Tibial nerve (tissue), 4 donors: ENCODE measurements around the gene SPINK2. TPM values are rescaled to one million over a fixed set of nuclear protein-coding genes. Genes with fewer than 3 reads are reported as not detected.

Experiments
- DNase-seq, 2 donors: peaks; one replicate each; pipeline ENCODE4 v3.0.0-alpha.2; 2019; ENCODE audit warnings: low spot score in 2 of 2
- H3K27ac ChIP-seq, 4 donors: fragments of 200-600 bp; sonication (generic) in 3 of 4; one replicate each; pipeline ENCODE4 v1.5.1; 2017 to 2019; ENCODE audit warnings: mild to moderate bottlenecking in 1 of 4
- H3K27me3 ChIP-seq, 2 donors: fragments of 200-600 bp; sonication (generic) in 1 of 2; one replicate each; pipeline versions ENCODE4 v1.5.1 to v1.6.0; 2017 to 2019
- H3K36me3 ChIP-seq, 3 donors: fragments of 200-600 bp; sonication (generic); one replicate each; pipeline ENCODE4 v1.5.1; 2018 to 2019
- H3K4me1 ChIP-seq, 4 donors: fragments of 200-600 bp; sonication (generic) in 3 of 4; one replicate each; pipeline ENCODE4 v1.5.1; 2017 to 2019
- H3K4me3 ChIP-seq, 4 donors: fragments of 200-600 bp; sonication (generic) in 3 of 4; one replicate each; pipeline ENCODE4 v1.5.1; 2017 to 2019; ENCODE audit warnings: mild to moderate bottlenecking in 1 of 4, moderate library complexity in 1 of 4
- H3K9me3 ChIP-seq, 4 donors: fragments of 200-600 bp; sonication (generic) in 3 of 4; one replicate each; pipeline ENCODE4 v1.5.1; 2017 to 2019
- CTCF ChIP-seq, 5 experiments: fragments of 200-600 bp in 3 of 5; fragments of 450-650 bp in 2 of 5; sonication (generic) in 3 of 5; IDR thresholded peaks; one replicate each; pipeline ENCODE4 v1.5.1; 2016 to 2019; ENCODE audit warnings: antibody characterized with exemption in 5 of 5, mild to moderate bottlenecking in 3 of 5, moderate library complexity in 2 of 5
- EP300 ChIP-seq, 2 donors: sonication (generic); formaldehyde crosslinking; IDR thresholded peaks; one replicate each; pipeline ENCODE4 v1.6.1; 2017; ENCODE audit warnings: antibody characterized with exemption in 2 of 2, mild to moderate bottlenecking in 1 of 2
- POLR2A ChIP-seq, 2 donors: fragments of 450-650 bp; IDR thresholded peaks; one replicate each; pipeline ENCODE4 v1.6.1; 2017; ENCODE audit warnings: antibody characterized with exemption in 2 of 2, mild to moderate bottlenecking in 2 of 2, moderate library complexity in 2 of 2
- WGBS, 2 donors: methylation state at CpG; one replicate each; pipeline ENCODE4 v1.1.5; 2018; 5-methylcytosine and 5-hydroxymethylcytosine counted together
- total RNA-seq, 4 donors: library from RNA; depleted of rRNA; stranded (reverse); fragments of >200 nt; gene quantifications; one replicate each; pipeline ENCODE4 v1.1.0, GENCODE V29; 2016

Gene SPINK2
- total RNA-seq, 4 donors from 2014 or later: not detected

- no peaks in the 10 kb centered on the region for H3K36me3 ChIP-seq
- no peak for DNase-seq
Measured at GRCh38 chr4:56823933-56824600, 2.6 kb upstream of the SPINK2 start.

GRCh38 chr4:56818797-56819196 lies 2.7 kb downstream of the SPINK2 start:
- H3K27me3 ChIP-seq: peaks cover 4 to 32% of the 10 kb centered on the region in 2 donors
- no peak overlapping the region for H3K27ac ChIP-seq
- peaks cover 0 to 10% (median 7%) of the 10 kb centered on the region in 4 donors for H3K4me1 ChIP-seq
- TF ChIP-seq EP300 (IDR thresholded peaks at IDR 0.05) (no peak), POLR2A (IDR thresholded peaks at IDR 0.05) (no peak), CTCF (IDR thresholded peaks at IDR 0.05) (no peak)
- WGBS, 2 donors: 44 to 75% methylated on average over 1 of the region's 1 CpG
- H3K36me3 ChIP-seq: no peaks in the 10 kb centered on the region
- no peak overlapping the region for H3K4me3 ChIP-seq
- peaks cover 0 to 7% (median 0%) of the 10 kb centered on the region in 4 donors for H3K9me3 ChIP-seq
- no peak for DNase-seq

More at GRCh38 chr4:56823933-56824600, 2.6 kb upstream of the SPINK2 start:
- Histone ChIP-seq H3K4me1 (peaks cover 0 to 10% (median 7%) of the 10 kb centered on the region in 4 donors), H3K4me3 (no peak overlapping the region), H3K9me3 (no peaks in the 10 kb centered on the region), H3K27ac (no peak overlapping the region), H3K27me3 (peaks cover 4 to 29% of the 10 kb centered on the region in 2 donors)
- TF ChIP-seq POLR2A (IDR thresholded peaks at IDR 0.05) (no peak), EP300 (IDR thresholded peaks at IDR 0.05) (no peak), CTCF (IDR thresholded peaks at IDR 0.05) (no peak)
- WGBS, 2 donors: 83 to 84% methylated on average over 2 of the region's 2 CpGs

- DNase-seq: no peak
- Histone ChIP-seq H3K36me3 (no peaks in the 10 kb centered on the region), H3K4me3 (no peak overlapping the region), H3K27ac (no peak overlapping the region), H3K27me3 (peaks cover 4 to 29% of the 10 kb centered on the region in 2 donors), H3K9me3 (peaks cover 0 to 7% (median 0%) of the 10 kb centered on the region in 4 donors), H3K4me1 (peaks cover 0 to 10% (median 7%) of the 10 kb centered on the region in 4 donors)
- WGBS, 2 donors: 78 to 83% methylated on average over 5 of the region's 5 CpGs
- TF ChIP-seq EP300 (IDR thresholded peaks at IDR 0.05): no peak
Measured at GRCh38 chr4:56817840-56818491, 3.5 kb downstream of the SPINK2 start.

GRCh38 chr4:56806666-56807065 lies 14.8 kb downstream of the SPINK2 start:
- Histone ChIP-seq H3K9me3 (no peaks in the 10 kb centered on the region), H3K36me3 (no peaks in the 10 kb centered on the region), H3K27me3 (no peaks in the 10 kb centered on the region), H3K27ac (no peak overlapping the region), H3K4me1 (no peaks in the 10 kb centered on the region), H3K4me3 (no peak overlapping the region)
- 48 to 53% methylated on average over 1 of the region's 1 CpG for WGBS, 2 donors
- no peak for DNase-seq
- TF ChIP-seq POLR2A (IDR thresholded peaks at IDR 0.05): no peak
- no peak for TF ChIP-seq CTCF (IDR thresholded peaks at IDR 0.05)
- TF ChIP-seq EP300 (IDR thresholded peaks at IDR 0.05): no peak

- Histone ChIP-seq H3K27me3 (no peaks in the 10 kb centered on the region), H3K27ac (no peak overlapping the region), H3K4me1 (peaks cover 0 to under 1% (median 0%) of the 10 kb centered on the region in 4 donors), H3K4me3 (no peak overlapping the region), H3K9me3 (no peaks in the 10 kb centered on the region), H3K36me3 (no peaks in the 10 kb centered on the region)
- 56 to 58% methylated on average over 1 of the region's 1 CpG for WGBS, 2 donors
- DNase-seq: no peak
- TF ChIP-seq POLR2A (IDR thresholded peaks at IDR 0.05): no peak
- no peak for TF ChIP-seq CTCF (IDR thresholded peaks at IDR 0.05)
- no peak for TF ChIP-seq EP300 (IDR thresholded peaks at IDR 0.05)
Measured at GRCh38 chr4:56804551-56804950, 16.9 kb downstream of the SPINK2 start.
